ENCODE results near the gene SLC17A1.

Gene SLC17A1

DNA sequence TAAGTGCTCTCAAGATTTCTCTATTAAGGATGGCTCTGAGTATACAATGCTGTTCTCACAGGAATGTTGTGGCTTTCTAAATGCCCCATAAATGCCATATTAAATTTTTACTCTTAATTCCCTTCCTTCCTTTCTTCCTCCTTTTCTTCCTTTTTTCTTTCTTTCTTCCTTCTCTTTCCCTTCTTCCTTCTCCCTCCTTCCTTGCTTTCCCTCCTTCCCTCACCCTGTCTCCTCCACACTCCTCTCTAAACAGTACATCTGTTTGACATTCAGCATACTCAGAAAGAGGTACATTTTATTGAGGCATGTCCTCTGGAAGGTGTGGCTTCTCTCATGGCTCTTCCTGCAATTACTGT, 433 bp upstream of the SLC17A1 start:
- DNase-seq, result no peak

DNA sequence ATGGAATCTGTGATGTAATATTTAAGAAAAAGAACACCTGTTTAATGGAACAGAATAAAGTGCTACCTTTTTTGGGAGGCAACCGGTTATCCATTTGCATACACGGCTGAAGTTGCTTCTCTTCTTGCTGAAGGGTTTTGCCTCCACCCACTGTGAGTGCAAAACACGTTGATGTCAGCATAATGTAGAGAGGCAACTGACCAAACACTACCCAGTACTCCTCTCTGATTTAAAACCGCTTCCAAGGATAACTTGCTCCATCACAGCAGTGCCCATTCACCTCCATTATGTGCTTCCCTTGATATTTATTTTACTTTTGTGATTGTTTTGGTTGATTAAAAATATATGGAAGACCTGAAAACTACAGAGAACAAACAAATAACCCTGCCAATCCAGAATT, 1.4 kb downstream of the SLC17A1 start:
- no peak for DNase-seq

DNA sequence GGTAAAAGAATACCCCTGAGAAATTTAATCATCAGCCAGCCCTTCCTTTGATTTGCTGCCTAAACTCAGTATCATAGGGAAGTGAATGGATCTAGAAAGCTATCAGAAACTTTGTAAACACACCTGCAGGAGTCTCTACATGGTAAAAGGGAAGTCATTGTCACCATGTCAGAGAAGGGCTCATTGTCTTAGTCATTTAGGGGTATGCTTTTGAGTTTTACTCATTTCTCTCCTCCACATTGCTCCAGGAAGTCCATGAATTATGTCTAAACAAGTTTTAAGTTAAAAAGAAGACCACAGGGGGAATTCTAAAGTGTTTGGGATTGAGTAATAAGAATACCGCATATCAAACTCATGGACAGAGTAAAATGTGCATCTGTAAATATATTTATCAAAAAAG, 2.5 kb downstream of the SLC17A1 start:
- no peak for DNase-seq

DNA sequence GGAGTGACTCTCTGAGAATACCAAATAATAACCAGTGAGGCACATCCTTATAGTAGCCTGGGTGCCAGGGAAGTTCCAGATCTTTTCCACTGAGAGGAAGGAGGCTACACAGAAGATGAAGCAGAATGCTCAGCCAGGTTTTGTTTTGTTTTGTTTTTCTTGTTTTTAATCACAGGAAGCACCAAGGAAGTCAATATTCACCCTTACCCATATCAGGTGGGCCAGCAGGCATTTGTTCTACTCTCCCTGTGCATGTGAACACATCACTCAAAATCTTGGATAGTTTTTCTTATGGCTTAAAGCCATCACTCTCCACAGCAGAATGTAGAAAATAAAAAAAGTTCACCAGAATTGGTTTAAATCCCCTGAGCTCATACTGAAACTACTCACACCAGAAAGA, 10.5 kb downstream of the SLC17A1 start:
- no peak for DNase-seq

DNA sequence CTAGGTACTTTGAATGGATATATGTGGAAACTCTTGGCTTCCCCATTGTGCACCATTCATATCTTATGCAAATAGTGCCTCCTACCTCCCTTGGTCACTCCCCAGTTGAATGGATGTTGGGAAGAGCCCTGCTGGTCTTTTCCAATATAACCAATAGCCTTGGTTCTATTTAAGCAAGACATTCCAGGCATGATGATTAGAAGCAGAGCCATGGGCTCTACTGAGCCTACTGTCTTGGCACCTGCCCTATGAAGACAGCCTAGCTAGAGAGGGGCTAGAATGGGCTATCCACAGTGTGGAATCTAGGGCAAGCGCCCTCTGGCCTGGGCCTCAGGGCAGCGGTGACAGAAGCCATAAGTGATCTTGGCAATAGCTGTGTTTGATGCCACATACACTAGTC, 15.6 kb downstream of the SLC17A1 start:
- no peak for DNase-seq

DNA sequence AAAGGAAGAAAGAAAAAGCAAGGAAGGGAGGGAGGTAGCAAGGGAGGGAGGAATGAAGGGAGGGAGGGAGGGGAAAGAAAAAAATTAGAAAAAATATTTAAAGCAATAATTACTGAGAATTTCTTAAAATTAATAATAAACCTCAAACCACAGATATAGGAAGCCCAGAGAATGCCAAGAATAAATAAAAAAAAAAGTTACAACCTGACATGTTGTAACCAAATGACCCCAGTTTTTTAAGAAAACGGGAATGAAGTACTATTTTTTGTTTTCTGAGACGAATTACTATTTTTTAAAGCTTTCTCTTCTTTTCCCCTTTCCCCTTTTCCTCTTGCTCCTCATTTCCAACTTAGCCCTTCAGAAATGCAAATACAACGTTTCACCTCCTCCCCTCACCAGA, 16.7 kb downstream of the SLC17A1 start:
- no peak for DNase-seq

DNA sequence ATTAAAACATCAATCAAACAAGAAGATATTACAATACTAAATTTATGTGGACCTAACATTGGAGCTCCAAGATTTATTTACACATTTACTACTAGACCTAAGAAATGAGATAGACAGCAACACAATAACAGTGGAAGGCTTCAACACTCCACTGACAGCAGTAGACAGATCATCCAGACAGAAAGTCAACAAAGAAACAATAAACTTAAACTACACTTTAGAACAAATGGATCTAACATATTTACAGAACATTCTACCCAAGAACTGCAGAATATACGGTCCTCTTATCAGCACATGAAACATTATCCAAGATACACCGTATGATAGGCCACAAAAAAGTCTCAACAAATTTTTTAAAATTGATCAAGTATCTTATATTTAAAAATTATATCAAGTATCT, 27.0 kb downstream of the SLC17A1 start:
- no peak for DNase-seq

DNA sequence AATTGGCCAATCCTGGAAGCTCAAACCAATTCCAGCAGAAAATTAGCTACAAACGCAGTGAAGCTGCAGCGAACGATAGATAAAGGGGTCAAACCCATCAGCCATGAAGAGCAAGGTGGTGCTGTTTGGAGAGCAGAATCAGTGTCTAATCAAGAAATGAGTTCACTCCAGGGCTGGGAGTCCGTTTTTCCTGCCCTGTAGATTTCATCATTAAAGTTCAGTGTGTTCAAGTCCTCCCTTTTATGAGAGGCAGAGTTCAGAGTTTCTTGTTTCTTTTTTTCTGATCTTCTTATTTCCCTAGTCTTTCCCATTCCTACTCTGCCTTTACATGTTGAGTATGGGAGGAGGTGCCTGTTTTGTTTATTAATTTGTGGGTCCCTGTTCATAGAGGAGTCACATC, 30.4 kb downstream of the SLC17A1 start:
- no peak for DNase-seq

DNA sequence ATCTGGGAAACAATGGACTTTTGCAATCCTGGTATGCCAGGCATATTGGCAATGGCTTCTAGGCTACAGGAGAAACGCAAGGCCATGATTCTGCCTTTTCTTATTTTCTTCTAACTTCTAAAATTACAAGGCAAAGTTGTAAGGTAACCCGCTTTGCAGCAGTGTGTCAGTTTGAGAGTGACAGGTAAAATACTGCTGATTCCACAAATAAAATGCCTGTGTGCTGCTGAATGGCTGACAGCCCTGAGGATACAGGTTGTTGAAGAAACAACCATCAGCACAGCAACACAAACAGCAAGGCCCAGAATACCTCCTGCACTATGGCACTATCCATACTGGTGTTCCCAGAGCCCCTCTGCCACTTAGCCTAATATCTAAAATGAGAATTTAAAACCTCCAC, 37.1 kb downstream of the SLC17A1 start:
- DNase-seq, result no peak

DNA sequence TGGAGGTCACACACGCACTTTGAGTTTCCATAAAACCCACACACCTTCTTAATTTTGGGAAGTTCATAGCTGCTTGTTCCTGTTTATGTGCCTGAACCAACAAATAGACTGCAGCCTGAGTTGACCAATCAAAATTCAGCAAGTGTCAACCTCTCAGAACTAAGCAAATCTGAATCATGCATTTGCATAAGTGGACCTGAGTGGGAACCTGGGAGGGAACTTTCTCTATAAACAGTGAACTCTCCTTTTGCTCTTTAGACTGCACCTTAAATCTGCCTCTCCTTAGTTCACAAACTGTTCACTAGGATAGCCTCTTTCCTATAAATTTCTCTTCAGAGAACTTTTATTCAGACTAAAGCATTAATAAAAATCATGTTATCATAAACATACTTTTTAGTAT, 37.9 kb downstream of the SLC17A1 start:
- no peak for DNase-seq

DNA sequence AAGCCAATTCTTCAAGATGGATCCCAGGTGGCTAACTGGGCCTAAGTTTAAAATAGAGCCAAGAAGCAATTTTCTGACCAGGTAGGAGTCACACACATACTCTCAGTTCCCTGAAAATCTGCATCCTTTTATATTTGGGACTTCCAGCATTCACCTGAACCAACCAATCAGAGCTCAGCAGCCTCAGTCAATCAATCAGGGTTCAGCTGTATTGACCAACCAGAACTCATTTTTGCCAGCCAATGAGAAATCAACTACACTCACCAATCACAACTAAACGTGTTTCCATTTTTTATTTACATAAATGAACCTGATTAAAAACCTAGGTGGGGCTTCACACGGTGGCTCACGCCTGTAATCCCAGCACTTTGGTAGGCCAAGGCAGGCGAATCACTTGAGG, 39.8 kb downstream of the SLC17A1 start:
- DNase-seq, result no peak

DNA sequence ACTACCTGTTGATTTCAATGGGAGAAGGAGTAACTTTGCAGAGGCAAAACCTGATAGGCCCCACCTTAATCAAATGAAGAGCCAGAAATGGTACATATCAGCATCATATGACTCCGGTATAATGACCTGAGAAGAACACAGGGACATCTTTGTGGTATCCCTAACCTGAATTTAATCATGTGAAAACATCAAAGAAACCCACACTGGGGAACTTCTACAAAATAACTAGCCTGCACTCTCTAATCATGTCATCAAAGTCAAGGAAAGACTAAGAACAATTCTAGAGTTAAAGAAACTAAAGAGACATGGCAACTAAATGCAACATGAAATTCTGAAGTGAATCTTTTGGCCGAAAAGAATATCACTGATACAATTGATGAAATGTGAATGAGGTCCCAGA, 42.4 kb downstream of the SLC17A1 start:
- no peak for DNase-seq

DNA sequence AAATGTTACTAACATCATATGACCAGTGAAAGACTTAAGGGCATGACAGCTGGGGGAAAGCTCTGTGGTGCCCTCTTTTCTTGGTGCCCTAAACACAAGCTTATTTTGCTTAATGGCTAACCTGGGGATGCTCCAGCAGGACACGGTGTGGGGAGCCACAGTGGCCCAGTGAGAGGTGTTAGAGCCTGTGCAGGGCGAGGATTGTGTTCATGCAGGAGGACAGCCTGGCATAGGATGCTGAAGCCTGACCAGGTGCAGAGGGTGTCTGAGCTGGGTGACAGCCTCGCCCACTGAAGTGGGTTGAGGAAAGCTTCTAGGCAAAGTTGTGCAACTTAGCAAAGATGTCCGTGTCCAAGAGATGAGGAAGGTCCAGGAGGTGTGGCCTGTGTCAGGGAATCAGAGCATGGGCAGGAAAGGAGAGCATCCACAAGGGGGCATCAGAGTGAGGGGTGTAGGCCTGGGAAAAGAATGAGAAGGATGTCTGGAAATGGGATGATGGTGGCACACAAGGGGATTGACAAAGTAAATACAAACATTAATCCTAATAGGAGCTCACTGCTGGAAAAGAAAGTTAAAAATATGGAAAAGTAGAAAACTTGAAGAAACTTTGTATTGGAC, 43.4 kb downstream of the SLC17A1 start:
- DNase-seq, result peak; percentile 24

DNA sequence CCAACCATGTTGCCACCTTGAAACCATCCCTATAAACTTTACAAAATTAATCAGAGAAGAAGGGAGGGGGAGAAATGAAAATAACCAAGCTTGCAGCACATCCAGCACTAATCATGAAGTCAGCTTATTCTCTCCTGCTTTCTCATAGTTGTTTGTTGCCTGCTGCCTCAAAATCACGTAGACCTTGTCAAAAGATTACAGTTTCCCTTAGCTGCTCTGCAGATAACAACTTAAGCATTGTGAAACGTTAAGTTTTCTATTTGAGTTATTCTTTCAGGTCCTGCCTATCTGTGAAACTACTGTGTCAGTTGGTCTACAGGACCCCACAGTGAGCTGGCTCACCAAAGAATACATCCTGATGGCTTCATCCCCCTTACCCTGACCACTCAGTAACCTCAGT, 44.4 kb downstream of the SLC17A1 start:
- no peak for DNase-seq

DNA sequence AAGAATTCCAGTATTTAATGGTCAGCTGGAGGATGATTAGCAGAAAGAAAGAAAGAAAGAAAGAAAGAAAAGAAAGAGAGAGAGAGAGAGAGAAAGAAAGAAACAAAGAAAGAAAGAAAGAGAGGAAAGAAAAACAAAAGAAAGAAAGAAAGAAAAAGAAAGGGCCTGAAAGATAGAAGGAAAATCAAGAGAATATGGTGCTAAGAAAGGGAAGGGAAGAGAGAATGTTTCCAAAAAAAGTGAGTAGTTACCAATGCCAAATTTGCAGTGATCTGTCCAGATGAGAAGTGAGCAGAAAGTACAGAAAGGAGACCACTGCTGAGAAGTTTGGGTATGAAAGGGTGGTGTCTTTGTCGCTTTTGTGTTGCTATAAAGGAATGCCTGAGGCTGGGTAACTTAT, 50.7 kb downstream of the SLC17A1 start:
- no peak for DNase-seq

DNA sequence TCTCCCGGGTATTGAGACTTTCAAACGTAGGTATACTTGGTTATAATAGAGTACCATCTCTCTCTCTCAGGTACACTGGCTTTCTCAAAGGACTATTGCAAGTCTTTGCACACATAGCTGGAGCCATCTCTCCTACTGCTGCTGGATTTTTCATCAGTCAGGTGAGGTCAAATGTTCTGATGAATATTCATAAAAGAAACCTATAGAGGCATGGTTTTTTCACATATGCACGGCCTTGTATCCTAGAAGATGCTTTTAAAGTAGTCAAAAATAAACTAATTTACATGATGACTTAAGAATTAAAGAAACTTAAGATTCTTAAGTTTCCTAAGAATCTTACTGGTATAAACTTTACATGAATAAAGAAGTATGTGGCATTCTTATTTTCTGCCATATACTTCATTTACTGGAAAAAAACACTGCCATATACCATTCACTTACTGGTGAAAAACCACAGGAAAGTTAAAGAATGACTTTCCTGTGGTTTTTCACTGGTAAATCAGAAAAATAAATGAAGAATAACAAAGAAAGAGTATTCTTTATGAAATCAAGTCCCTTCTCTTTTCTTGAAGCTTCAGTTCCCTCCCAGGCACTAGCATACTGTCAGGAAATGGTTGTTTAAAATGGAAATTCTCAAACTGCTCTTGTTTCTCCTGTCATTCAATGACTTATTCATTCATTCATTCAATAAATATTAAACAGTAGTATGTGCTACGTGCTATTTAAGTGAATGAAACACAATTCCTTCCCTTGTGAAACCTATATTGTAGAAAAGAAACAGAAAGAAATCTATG, 53.8 kb downstream of the SLC17A1 start:
- no peak for DNase-seq

DNA sequence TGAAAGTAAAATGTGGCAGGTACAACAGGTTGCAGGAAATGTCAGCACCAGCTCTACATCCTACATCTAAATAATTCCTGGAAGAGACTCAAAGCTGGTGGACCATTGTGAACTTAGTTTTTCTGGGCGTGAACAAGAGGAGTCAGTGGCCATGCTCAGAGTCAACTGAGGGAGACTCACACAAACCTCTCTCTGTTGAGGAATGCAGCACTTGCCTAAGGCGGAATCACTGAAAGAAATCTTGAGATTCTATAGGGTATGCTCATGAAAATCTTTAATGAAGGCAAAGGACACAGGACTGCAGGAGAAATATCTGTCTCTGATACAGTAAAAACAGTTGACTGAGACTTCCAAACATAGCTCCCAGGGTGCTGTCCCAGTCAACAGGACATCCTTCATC, 54.8 kb downstream of the SLC17A1 start:
- no peak for DNase-seq

DNA sequence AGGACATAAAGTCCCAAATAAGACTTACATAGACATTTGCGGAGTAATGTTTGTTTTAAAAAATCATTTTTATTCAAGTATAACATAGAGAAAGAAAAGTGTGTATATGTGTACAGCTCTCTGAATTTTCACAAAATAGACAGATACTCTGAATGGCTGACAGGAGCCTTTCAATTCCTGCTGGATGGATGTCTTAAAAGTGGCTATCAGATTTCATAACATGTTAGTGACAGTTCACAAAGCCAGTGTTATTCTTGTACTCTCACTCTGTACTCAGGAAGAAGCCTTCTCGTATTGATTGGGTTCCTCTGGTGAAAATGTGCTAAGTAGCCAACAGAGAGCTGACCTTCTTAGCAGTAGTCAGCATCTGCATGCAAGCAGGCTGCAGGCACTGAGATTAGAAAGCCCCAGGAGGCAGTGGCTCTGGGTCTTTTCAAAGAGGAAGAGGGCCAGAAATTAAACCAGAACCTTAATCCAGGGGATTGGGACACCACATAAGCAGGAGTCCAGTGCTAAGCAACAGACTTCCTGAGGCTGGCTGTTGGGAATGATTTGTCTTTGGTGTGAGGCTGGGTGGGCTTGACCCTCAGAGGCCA, 57.6 kb downstream of the SLC17A1 start:
- DNase-seq, result no peak

DNA sequence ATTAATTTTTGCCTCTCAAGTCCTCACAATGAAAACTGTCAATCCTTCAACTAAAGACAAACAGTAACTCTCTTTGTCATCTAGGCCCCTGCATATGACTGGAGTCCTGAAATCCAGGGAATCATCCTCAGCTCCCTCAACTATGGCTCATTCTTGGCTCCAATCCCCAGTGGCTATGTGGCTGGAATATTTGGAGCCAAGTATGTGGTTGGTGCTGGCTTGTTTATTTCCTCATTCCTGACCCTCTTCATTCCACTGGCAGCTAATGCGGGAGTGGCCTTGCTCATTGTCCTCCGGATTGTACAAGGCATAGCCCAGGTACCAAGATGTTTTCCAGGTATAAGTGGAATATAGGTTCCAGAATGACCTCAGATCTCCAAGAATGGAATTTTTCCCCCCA, 61.9 kb downstream of the SLC17A1 start:
- DNase-seq, result no peak

DNA sequence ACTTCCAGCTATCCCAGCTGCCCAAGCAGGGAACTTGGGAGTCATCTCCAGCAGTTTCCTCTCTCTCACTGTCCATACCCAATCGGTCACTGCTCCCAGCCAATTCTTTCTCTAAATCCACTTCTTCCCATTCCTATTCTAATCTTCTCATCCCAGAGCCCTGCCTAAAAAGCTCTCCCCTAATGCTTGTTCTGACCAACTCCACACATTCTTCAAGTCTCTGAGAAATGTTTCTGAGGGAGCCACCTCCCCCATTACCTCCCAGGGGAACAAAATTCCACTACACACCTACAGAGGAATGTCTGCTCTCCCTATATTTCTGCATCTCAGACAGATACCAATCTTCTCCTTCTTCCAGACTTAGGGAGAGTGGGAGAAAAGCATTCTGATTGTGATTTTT, 63.3 kb downstream of the SLC17A1 start:
- no peak for DNase-seq

DNA sequence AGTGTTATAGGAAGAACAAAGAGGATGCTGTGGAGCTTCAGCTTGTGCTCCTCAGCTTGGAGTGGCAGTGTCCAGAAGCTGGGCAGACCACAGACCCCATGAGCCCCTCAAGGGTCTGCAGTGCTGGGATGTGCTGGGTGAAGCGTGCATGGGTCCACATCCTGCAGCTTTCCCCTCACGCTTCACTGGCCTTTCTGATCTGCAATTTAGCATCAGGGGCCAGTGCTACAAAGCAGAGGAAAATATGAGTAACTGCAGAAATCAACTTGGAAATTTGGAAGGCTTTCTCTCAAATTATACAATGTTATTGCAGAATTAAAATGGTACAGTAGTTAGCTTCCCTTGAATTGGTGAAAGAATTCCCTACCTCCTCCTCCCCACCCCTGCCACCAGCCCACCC, 67.2 kb downstream of the SLC17A1 start:
- no peak for DNase-seq

DNA sequence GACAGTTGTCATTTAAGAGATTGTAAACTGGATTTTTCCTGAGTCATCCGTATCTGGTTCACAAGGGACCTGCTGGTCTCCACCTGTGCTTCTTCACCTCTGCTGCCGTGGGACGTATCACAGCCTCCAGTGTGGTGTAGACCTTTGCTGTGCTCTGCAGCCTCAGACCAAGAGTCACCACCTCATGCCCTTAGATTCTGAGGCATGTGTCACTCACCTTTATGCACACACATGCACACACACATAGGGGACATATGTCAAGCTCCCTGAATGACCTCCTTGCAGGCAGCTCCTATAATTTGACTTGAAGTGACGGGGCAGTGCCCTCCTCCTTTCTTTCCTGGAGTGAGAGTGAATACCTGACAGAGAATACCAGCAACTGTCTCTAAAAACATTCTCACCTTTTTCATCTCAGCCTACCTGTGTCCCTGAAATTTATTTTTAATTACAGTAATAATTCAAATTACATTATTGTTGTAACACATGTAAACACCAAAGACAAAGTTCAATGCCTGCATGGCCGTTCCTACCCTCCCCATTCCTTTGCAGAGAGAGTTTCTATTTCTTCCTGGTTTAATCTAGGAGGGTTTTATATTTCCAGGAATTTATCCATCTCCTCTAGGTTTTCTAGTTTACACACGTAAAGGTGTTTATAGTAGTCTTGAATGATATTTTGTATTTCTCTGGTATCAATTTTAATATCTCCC, 73.8 kb downstream of the SLC17A1 start:
- DNase-seq, result no peak

DNA sequence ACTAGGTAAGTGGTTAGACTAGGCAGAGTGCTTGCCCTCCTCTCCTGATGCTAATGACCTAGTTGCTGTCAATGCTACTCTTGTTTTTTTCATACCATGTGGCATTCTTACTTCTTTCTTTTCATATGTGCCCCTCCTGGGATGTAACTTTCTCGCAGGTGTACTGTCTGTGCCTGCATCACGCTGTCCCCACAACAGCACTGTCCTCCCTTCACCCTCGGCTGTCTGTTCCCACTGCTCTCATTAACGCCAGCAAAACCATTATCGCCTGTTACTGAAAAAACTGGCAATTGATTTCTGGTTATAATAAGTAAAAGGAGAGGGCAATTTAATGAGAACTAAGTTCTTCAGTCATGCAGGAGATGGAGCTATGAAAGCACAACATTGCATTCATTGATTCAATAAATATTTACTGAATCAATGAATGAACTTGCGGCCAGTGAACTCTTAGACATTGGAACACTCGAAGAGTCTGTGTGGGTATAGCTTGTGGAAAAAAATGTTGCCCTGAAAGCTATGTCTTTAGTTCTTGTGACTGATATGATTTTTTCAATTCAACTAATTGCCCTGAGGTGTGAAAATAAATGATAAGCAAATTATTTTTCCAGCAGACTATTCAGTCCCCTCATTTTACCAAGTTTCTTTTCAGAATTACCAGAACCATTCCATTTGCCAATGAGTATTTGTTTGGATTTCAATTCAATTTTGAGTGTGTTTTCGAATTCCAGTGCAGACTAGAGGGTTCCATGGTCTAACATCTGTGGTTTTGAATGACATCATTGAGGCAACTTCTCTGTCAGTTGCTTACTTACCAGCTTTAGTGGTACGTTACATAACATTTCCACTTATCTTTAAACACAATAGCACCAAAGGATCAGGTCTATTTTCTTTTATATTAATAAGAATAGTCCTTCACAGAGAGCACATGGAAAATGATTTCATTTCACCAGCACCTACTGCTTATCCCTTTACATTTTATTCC, 75.2 kb downstream of the SLC17A1 start:
- DNase-seq, result no peak

Measured in COR-L47 (cell line).